ENCODE results near the gene MEX3A. TPM values are rescaled to one million over a fixed set of nuclear protein-coding genes. Genes with fewer than 3 reads are reported as not detected.
"Not testable (repeated sequence)": the region's sequence is repeated elsewhere in the genome, so short reads cannot be mapped to it uniquely, and the experiment has no call there.

Gene MEX3A
- total RNA-seq, 2 experiments from 2014 or later = 0.48 to 0.79 TPM

DNA sequence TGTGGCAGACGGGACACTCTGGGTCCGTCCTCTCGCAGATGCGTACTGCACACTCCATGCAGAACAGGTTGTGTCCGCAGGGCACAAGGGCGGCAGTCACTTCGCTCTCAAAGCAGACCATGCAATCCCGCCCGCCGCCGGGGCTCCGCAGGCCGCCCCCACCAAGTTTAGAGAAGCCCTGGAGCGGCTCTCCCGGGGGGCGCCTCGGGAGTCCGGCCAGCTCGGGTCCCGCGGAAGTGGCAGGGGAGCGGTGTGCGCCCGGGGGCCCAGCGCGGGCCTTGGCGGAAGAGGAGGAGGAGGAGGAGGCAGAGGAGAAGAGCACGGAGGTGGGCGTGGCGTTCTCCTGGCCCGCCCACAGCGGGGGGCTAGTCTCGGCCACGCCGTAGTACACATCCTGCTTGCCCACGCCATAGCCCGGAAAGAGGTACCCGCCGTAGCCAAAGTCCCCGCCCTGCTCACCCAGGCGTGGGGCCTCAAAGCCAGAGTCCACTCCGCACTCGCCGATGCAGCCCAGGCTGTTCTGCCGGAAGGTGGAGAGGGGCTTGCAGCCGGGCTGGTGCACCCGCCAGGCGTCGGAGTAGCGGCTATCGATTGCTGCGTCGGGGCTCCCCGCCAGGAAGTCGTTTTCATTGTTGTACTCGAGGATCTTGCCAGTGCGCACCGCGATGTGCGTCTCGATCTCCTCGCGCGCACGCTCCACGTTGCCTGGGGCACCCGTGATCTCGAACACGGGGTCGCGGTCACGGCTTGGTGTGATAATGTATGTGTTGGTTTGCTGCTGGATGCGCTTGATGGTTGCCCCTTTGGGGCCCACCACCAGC lies 5.4 kb downstream of the MEX3A start:
- intact Hi-C loops (cut with DNase I, micrococcal nuclease) = no loop called here
- Mint-ChIP-seq H3K9me3 (ENCODE audit: low read depth) (no peaks in the 10 kb centered on the region), H3K4me3 (no peak overlapping the region), H3K27me3 (peaks cover 5% of the 10 kb centered on the region), H3K36me3 (ENCODE audit: low read depth) (no peaks in the 10 kb centered on the region), H3K4me1 (no peaks in the 10 kb centered on the region), H3K27ac (no peak overlapping the region)
- ChIA-PET POLR2A (no interaction called here), CTCF (no interaction called here)
- no peak for DNase-seq
- ATAC-seq = no peak

DNA sequence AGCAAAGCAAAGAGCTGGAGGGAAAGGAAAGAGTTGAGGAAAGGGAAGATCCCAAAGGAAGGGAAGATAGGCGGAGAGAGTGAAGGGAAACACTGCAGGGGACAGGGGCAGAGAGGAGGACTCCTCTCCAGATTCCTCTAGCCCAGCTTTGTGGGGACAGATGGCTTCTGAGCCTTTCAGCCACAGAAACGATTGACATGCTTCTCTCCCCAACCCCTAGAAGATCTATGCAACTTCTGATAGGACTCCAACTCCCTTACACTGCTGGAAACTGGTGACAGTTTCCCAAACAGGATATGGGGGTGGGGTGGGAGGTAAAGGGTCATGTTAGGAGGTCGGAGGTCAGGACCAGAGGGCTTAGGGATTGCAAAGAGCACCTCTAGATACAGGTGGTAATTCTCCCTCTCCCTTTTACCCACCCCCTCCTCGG lies 6.5 kb downstream of the MEX3A start:
- intact Hi-C loops (cut with DNase I, micrococcal nuclease) = no loop called here
- no peak for ATAC-seq
- Mint-ChIP-seq H3K4me3 (no peak overlapping the region), H3K27ac (no peak overlapping the region), H3K36me3 (ENCODE audit: low read depth) (no peaks in the 10 kb centered on the region), H3K4me1 (no peaks in the 10 kb centered on the region), H3K27me3 (peaks cover 5% of the 10 kb centered on the region), H3K9me3 (ENCODE audit: low read depth) (no peaks in the 10 kb centered on the region)
- no peak for DNase-seq
- ChIA-PET CTCF (interaction anchor here (1.2 to 2.0 kb wide), 2 partner anchors 9 to 53 kb away, joined by 3 to 7 read pairs; no protein-coding TSS in a partner anchor), POLR2A (no interaction called here)

DNA sequence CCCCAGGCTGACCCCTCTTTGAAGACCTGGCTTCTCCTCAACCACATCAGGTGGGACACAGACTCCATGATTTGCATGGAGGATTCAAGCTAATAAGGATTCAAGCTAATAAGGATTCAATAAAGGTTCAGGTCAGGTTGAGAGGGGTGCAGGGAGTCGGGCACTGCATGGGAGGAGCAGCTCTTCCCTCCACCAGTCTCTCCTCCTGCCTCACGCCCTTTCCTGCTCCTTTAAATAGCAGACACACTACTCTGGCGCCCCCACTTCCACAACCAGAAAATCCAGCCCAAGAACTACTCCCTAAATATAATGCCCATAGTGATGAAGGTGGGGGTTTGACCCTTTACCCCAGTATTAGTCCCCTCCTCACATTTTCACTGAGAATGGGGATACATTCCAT lies 7.1 kb downstream of the MEX3A start:
- intact Hi-C loops (cut with DNase I, micrococcal nuclease) = no loop called here
- ChIA-PET CTCF (interaction anchor here (0.8 to 2.0 kb wide), 3 partner anchors 9 to 54 kb away, joined by 3 to 7 read pairs (median 3); no protein-coding TSS in a partner anchor), POLR2A (no interaction called here)
- H3K36me3 Mint-ChIP-seq (ENCODE audit: low read depth) = no peaks in the 10 kb centered on the region
- ATAC-seq (no peak), DNase-seq (no peak)
- no peak overlapping the region for H3K27ac Mint-ChIP-seq
- peaks cover 5% of the 10 kb centered on the region for H3K27me3 Mint-ChIP-seq
- H3K4me3 Mint-ChIP-seq = no peak overlapping the region
- no peaks in the 10 kb centered on the region for H3K4me1 Mint-ChIP-seq
- no peaks in the 10 kb centered on the region for H3K9me3 Mint-ChIP-seq (ENCODE audit: low read depth)

DNA sequence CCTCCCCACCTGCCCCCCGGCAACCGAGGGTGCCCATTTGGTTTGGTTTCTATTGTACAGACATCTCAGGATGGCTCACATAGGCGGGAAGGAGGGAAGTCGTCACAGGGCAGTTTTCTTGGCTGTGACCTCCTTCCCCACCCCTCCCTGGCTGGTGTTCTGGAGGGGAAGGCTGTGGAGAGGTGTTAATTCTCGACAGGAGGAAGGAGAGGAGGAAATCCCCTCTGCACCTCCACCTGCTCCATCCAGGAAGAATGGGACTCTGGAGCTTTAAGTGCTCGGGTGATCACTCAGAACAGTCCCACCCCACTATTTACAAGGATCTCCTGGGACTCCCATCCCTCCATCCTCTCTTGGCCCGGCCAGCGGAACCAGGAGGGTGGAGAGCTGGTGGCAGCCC lies 7.6 kb downstream of the MEX3A start:
- Mint-ChIP-seq H3K4me1 (no peaks in the 10 kb centered on the region), H3K4me3 (no peak overlapping the region), H3K27me3 (peaks cover 5% of the 10 kb centered on the region), H3K36me3 (ENCODE audit: low read depth) (no peaks in the 10 kb centered on the region), H3K27ac (no peak overlapping the region), H3K9me3 (ENCODE audit: low read depth) (no peaks in the 10 kb centered on the region)
- POLR2A ChIA-PET = no interaction called here
- CTCF ChIA-PET = interaction anchor here (0.8 to 2.0 kb wide), 3 partner anchors 8 to 55 kb away, joined by 3 to 7 read pairs (median 3); no protein-coding TSS in a partner anchor
- intact Hi-C loops (cut with DNase I, micrococcal nuclease) = no loop called here
- ATAC-seq = no peak
- DNase-seq = no peak

DNA sequence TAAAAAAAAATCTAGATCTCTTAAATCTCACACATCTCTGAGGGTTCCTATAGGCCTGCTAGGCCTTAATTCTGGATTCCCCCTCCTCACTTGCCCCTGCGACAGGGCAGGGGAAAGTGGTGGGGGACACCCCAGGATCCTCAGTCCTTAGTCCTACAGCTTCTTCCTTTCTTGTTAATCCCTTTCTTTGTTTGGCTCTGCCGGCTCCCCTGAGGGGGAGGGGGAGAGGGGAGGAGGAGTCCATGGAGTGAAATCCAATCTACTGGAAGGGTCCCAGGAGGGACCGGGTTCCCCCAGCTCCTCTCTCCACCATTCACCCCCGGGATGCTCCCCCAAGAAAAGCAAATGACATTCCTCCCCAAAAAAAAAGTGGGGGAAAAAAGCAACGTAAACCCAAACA lies 8.5 kb downstream of the MEX3A start:
- Mint-ChIP-seq H3K27me3 (peaks cover 5% of the 10 kb centered on the region), H3K9me3 (ENCODE audit: low read depth) (no peaks in the 10 kb centered on the region), H3K27ac (no peak overlapping the region), H3K36me3 (ENCODE audit: low read depth) (no peaks in the 10 kb centered on the region), H3K4me1 (no peaks in the 10 kb centered on the region), H3K4me3 (no peak overlapping the region)
- ChIA-PET CTCF (interaction anchor here (0.5 to 0.9 kb wide), 3 partner anchors 52 to 67 kb away, joined by 3 to 4 read pairs (median 4); no protein-coding TSS in a partner anchor), POLR2A (no interaction called here)
- intact Hi-C loops (cut with DNase I, micrococcal nuclease) = no loop called here
- ATAC-seq (no peak), DNase-seq (no peak)

DNA sequence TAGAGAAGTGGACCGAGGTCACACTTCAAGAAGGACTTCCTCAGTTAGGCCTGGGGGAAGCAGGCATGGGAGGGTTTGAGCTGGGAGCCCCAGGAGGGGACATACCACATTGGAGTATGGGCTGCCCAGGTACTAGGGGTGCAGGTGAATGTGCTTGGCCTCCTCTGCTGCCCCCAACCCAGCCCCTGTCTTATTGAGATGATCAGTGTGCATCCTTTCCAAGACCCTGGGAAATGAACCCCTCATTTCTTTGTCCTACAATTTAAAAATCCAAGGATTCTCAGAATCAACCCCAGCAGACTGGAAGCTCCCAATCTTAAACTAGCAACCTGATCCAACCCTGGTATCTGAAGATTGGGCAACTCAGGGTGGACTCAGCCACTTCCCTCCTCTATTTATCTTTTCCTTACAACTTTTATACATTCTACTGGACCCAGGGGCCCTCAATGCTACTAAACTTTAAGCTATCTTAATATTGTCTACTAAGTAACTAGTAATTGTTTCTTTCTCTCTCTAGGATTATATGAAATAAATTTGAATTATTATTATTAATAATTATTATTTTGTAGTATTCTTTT lies 9.1 kb downstream of the MEX3A start:
- ChIA-PET POLR2A (no interaction called here), CTCF (interaction anchor here (0.5 to 0.9 kb wide), 3 partner anchors 53 to 67 kb away, joined by 3 to 4 read pairs (median 4); no protein-coding TSS in a partner anchor)
- H3K9me3 Mint-ChIP-seq (ENCODE audit: low read depth) = no peaks in the 10 kb centered on the region

DNA sequence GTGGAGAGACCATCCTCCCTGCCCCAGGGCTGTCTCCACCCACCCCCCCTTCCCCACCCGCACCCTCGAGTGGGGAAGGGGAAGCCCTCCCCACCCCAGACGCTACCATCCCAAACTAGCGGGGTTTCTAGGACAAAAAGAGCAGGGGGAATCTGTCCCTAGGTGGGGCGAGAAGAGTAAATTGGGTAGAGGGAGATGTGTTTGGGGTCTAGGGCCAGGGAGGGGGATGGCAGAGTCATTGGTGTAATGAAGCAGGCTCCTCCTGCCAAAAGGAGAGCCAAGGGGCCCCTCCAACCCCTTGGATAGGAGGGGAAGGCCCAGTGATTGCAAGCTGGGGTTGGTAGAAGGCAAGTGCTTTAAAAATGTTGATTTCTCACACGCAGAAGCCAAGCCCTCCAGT lies 10.0 kb downstream of the MEX3A start:
- H3K36me3 Mint-ChIP-seq (ENCODE audit: low read depth) = no peaks in the 10 kb centered on the region
- no peak overlapping the region for H3K4me3 Mint-ChIP-seq
- no peak overlapping the region for H3K27ac Mint-ChIP-seq
- no peaks in the 10 kb centered on the region for H3K27me3 Mint-ChIP-seq
- intact Hi-C loops (cut with DNase I, micrococcal nuclease) = no loop called here
- ChIA-PET CTCF (no interaction called here), POLR2A (no interaction called here)
- H3K9me3 Mint-ChIP-seq (ENCODE audit: low read depth) = no peaks in the 10 kb centered on the region
- no peak for ATAC-seq
- DNase-seq = no peak
- no peaks in the 10 kb centered on the region for H3K4me1 Mint-ChIP-seq

More for the DNA sequence above, 9.1 kb downstream of the MEX3A start:
- Mint-ChIP-seq H3K36me3 (ENCODE audit: low read depth) (no peaks in the 10 kb centered on the region), H3K27me3 (peaks cover 5% of the 10 kb centered on the region), H3K27ac (no peak overlapping the region), H3K4me3 (no peak overlapping the region), H3K4me1 (no peaks in the 10 kb centered on the region)
- ATAC-seq (no peak), DNase-seq (no peak)
- intact Hi-C loops (cut with DNase I, micrococcal nuclease) = no loop called here

DNA sequence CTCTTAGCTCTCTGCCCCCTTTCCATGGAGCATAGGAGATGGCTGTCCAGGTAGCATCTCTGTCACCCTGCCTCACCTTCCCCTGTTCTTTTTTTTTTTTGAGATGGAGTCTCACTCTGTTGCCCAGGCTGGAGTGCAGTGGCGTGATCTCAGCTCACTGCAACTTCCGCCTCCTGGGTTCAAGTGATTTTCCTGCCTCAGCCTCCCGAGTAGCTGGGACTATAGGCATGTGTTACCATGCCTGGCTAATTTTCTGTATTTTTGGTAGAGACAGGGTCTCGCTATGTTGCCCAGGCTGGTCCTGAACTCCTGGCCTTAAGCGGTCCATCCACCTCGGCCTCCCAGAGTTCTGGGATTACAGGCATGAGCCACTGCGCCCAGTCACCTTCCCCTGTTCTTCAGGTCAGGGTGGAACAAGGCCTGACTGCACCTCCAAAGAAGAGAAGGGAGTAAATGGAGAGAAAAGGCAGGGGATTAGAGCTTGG lies 10.9 kb downstream of the MEX3A start:
- H3K4me1 Mint-ChIP-seq; ATAC-seq; DNase-seq; H3K27me3 Mint-ChIP-seq; H3K9me3 Mint-ChIP-seq (ENCODE audit: low read depth); intact Hi-C loops (cut with DNase I, micrococcal nuclease); H3K4me3 Mint-ChIP-seq; H3K36me3 Mint-ChIP-seq (ENCODE audit: low read depth); H3K27ac Mint-ChIP-seq; POLR2A ChIA-PET: not testable (repeated sequence)
- CTCF ChIA-PET = interaction anchor here (0.6 kb wide), 1 partner anchor 122 kb away, joined by 3 read pairs; no protein-coding TSS in a partner anchor

DNA sequence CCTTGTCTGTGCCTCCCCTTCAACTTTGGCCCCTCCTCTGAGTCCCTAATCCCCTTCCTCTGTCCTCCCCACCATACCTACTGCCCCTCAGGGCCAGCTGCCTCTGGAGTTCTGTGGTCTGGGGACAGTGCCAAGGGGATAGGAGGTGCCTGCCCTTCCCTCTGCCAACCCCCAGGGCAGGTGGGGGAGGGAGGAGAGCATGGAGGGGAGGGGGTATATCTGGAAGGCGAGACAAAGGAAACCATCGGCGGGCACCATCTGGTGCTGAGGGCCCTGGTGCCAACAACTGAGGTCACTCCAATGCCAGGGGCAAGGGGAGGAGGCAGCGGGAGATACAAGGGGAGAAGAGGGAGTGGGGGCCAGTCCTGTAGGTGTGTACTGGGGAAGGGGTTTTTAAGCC lies 11.7 kb downstream of the MEX3A start:
- Mint-ChIP-seq H3K36me3 (ENCODE audit: low read depth) (no peaks in the 10 kb centered on the region), H3K27me3 (no peaks in the 10 kb centered on the region), H3K4me1 (peaks cover 4% of the 10 kb centered on the region), H3K27ac (no peak overlapping the region), H3K9me3 (ENCODE audit: low read depth) (no peaks in the 10 kb centered on the region), H3K4me3 (no peak overlapping the region)
- intact Hi-C loops (cut with DNase I, micrococcal nuclease) = no loop called here
- ATAC-seq (no peak), DNase-seq (no peak)
- POLR2A ChIA-PET = no interaction called here
- CTCF ChIA-PET = no interaction called here

DNA sequence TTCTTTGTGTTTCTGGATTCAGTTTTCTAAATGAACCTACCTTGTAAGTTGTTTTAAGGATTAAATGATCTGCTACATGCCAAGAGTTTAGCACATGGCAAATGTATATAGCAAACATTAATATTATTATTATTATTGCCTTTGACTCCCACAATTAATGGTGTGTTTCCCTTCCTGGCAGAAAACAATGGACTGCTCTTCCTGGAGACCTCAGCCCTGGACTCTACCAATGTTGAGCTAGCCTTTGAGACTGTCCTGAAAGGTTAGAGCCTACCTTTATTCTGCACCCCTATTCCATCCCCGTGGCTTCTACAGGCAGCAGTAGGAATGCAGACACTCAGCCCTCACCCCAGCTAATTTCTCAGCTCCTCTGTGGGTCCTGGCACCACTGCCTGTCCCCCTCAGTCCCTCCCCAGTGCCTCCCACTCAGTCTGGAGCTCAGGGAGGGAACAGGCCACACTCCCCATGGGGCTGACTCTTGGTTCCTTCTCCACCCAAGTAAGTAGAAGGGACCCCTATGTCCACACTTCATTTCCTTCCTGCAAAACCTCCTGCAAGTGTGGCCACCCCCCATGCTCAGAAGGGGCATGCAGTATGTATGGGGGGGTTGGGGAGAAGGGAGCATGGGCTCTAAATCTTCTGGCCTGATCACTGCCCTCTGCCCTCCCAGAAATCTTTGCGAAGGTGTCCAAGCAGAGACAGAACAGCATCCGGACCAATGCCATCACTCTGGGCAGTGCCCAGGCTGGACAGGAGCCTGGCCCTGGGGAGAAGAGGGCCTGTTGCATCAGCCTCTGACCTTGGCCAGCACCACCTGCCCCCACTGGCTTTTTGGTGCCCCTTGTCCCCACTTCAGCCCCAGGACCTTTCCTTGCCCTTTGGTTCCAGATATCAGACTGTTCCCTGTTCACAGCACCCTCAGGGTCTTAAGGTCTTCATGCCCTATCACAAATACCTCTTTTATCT lies 12.5 kb downstream of the MEX3A start:
- Mint-ChIP-seq H3K4me1 (peaks cover 11% of the 10 kb centered on the region), H3K9me3 (ENCODE audit: low read depth) (no peaks in the 10 kb centered on the region), H3K27me3 (no peaks in the 10 kb centered on the region), H3K27ac (no peak overlapping the region), H3K4me3 (no peak overlapping the region), H3K36me3 (ENCODE audit: low read depth) (no peaks in the 10 kb centered on the region)
- ChIA-PET CTCF (no interaction called here), POLR2A (no interaction called here)
- ATAC-seq (no peak), DNase-seq (no peak)
- intact Hi-C loops (cut with DNase I, micrococcal nuclease) = no loop called here

DNA sequence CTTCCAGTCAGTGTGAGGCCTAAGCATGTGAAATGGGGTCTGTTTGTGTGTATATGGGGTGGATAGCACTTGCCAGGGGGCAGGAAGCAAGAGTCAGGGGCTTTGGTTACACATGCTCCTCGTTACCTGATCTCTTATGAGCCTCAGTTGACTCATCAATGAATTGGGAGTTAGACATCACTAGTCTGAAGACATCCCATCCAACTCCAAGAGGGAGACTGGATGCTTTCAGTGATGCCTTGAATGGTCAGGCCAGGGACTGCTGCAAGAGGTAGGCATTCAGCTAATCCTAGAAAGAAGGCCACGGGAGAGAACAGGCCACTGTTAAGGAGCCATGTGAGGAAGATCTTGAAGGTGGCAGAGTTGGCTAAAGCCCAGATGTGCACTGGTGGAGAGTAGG lies 15.0 kb downstream of the MEX3A start:
- ChIA-PET CTCF (interaction anchor here (0.6 to 2.8 kb wide), 9 partner anchors 14 to 265 kb away, joined by 3 to 19 read pairs (median 5); partner anchors contain the start of genes GLMP, SSR2 and UBQLN4), POLR2A (no interaction called here)
- no peak for ATAC-seq
- no peak for DNase-seq
- H3K36me3 Mint-ChIP-seq (ENCODE audit: low read depth) = no peaks in the 10 kb centered on the region
- no peak overlapping the region for H3K27ac Mint-ChIP-seq
- peaks cover 14% of the 10 kb centered on the region for H3K4me1 Mint-ChIP-seq
- H3K9me3 Mint-ChIP-seq (ENCODE audit: low read depth) = no peaks in the 10 kb centered on the region
- no peak overlapping the region for H3K4me3 Mint-ChIP-seq
- H3K27me3 Mint-ChIP-seq = no peaks in the 10 kb centered on the region
- intact Hi-C loops (cut with DNase I, micrococcal nuclease) = no loop called here

All from activated CD4-positive, alpha-beta T cell treated with anti-CD3 and anti-CD28 coated beads for 36 hours (primary cell).